ENCODE results near the gene L3MBTL4.

DNA sequence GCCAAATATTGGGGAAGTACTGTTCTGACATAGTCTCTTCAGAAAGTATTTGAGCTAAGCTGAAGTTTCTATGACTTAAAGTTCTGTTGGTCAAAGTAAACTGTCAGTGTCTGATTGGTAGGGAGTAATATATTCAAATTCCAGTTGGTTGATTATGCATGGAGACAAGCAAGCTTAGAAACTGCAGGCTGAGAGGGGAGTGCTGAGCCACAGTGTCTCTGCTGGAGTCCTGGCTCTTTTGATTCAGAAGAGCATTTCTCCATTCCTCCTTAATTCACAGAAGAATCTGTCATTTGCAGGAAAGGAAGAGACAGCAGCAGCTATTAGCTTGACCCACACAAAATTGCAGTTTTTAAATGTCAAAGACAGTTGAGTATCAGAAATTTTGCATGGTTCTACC lies 318.0 kb downstream of the L3MBTL4 start:
- TF ChIP-seq POLR2A (IDR thresholded peaks at IDR 0.05) (no peak), CTCF (IDR thresholded peaks at IDR 0.05) (no peak)

Measured in adrenal gland (tissue), 5 donors.